HG03442 (cell line): ENCODE data around the gene MOK.
A peak's percentile ranks its signal among the peaks of the same experiment; 100 is the strongest.
"Not testable (repeated sequence)": the region's sequence is repeated elsewhere in the genome, so short reads cannot be mapped to it uniquely, and the experiment has no call there.

ENCODE experiments used
- ATAC-seq: cut with Tn5 transposase; IDR thresholded peaks from one replicate; pipeline ENCODE4 v1.9.1; 2021; ENCODE audit warnings: mild to moderate bottlenecking, moderate library complexity; ENCODE audit not compliant: unreplicated experiment

The MOK gene

GRCh38 chr14:102304611-102305506 is at the start of gene MOK:
MOK (minus strand) TSS chr14:102305164; CDS start chr14:102304968, 196 bp downstream.
- peak; percentile 96 for ATAC-seq

GRCh38 chr14:102353126-102353619 is 48.2 kb upstream of the MOK start:
- ATAC-seq: no peak

- ATAC-seq: no peak
These were observed 47.2 kb upstream of the MOK start for GRCh38 chr14:102352213-102352612.

- not testable (repeated sequence) for ATAC-seq
These were observed 46.6 kb upstream of the MOK start for GRCh38 chr14:102351593-102351992.

- ATAC-seq: no peak
These were observed 46.1 kb upstream of the MOK start for GRCh38 chr14:102351023-102351422.

GRCh38 chr14:102348376-102348775 is 43.4 kb upstream of the MOK start:
- no peak for ATAC-seq

GRCh38 chr14:102346645-102347044 is 41.7 kb upstream of the MOK start:
- ATAC-seq: no peak

- no peak for ATAC-seq
These were observed 40.3 kb upstream of the MOK start for GRCh38 chr14:102345232-102345631.

GRCh38 chr14:102344485-102344884 is 39.5 kb upstream of the MOK start:
- ATAC-seq: no peak

- ATAC-seq: no peak
These were observed 39.1 kb upstream of the MOK start for GRCh38 chr14:102344084-102344483.

GRCh38 chr14:102342238-102342637 is 37.3 kb upstream of the MOK start:
- ATAC-seq: no peak

- no peak for ATAC-seq
These were observed 36.6 kb upstream of the MOK start for GRCh38 chr14:102341566-102341965.

- ATAC-seq: no peak
These were observed 33.8 kb upstream of the MOK start for GRCh38 chr14:102338724-102339123.

GRCh38 chr14:102335163-102335562 is 30.2 kb upstream of the MOK start:
- ATAC-seq: no peak

- no peak for ATAC-seq
These were observed 29.1 kb upstream of the MOK start for GRCh38 chr14:102333795-102334705.

GRCh38 chr14:102333390-102333789 is 28.4 kb upstream of the MOK start:
- ATAC-seq: no peak

- ATAC-seq: no peak
These were observed 25.8 kb upstream of the MOK start for GRCh38 chr14:102330806-102331205.

GRCh38 chr14:102329381-102329780 is 24.4 kb upstream of the MOK start:
- not testable (repeated sequence) for ATAC-seq

GRCh38 chr14:102326583-102326982 is 21.6 kb upstream of the MOK start:
- no peak for ATAC-seq

GRCh38 chr14:102325791-102326345 is 20.9 kb upstream of the MOK start:
- no peak for ATAC-seq

GRCh38 chr14:102323102-102323501 is 18.1 kb upstream of the MOK start:
- ATAC-seq: no peak
